ENCODE data around the gene CHAT. TPM values are rescaled to one million over a fixed set of nuclear protein-coding genes. Genes with fewer than 3 reads are reported as not detected.
A peak's percentile ranks its signal among the peaks of the same experiment; 100 is the strongest.
"Not testable (repeated sequence)": the region's sequence is repeated elsewhere in the genome, so short reads cannot be mapped to it uniquely, and the experiment has no call there.

The CHAT gene
- total RNA-seq, 1 experiment from 2014 or later, result not detected

GRCh38 chr10:49656845-49657493 lies 43.1 kb downstream of the CHAT start:
- no peak for DNase-seq
- Histone ChIP-seq H3K4me3 (no peak overlapping the region), H3K27ac (no peak overlapping the region), H3K4me1 (no peaks in the 10 kb centered on the region), H3K36me3 (no peaks in the 10 kb centered on the region), H3K27me3 (no peaks in the 10 kb centered on the region), H3K9me3 (replicated peaks) (no peaks in the 10 kb centered on the region)

- H3K27me3 ChIP-seq, result no peaks in the 10 kb centered on the region
- no peaks in the 10 kb centered on the region for H3K36me3 ChIP-seq
- H3K4me3 ChIP-seq, result no peak overlapping the region
- H3K9me3 ChIP-seq (replicated peaks), result no peaks in the 10 kb centered on the region
- H3K27ac ChIP-seq, result no peak overlapping the region
- H3K4me1 ChIP-seq, result no peaks in the 10 kb centered on the region
- no peak for DNase-seq
These were observed 43.8 kb downstream of the CHAT start for GRCh38 chr10:49657606-49658005.

DNA sequence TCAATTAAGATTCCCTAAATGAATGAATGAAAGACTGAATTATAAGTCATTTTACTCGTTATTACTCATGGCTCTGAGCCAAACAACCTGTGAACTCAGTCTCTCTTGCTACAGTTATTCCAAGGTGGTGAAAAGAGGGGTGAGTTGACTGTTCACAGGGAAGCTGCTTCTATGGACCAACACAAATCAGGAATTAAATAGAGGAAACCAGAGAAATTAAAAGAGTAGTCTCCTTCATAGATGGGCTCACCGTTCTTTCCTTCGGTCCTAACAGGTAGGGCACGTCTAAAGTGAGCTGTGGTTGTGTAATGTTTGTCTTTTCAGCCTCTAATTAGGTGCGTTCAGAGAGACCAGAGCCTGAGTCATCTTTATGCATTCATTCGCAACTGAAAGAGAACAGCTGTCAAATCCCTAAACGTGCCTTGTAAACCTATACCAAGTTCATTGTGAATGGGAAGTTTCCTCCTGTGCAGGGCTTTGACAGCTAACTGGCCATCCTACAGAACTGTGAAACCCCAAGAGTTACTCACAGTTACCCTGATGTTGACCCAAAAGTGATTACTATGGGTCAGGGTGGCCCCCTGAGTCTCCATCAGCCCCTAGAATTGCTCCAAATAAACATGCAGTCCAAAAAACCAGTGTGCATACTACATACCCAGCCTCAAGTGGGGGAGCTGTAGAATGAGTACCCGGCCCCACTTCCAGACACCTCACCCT lies 47.5 kb downstream of the CHAT start:
- Histone ChIP-seq H3K27me3 (no peaks in the 10 kb centered on the region), H3K4me3 (no peak overlapping the region), H3K27ac (no peak overlapping the region), H3K4me1 (no peaks in the 10 kb centered on the region), H3K9me3 (replicated peaks) (no peaks in the 10 kb centered on the region), H3K36me3 (no peaks in the 10 kb centered on the region)
- DNase-seq, result peak in 1 of 2 experiments; percentile 5

GRCh38 chr10:49662169-49662830 lies 48.5 kb downstream of the CHAT start:
- Histone ChIP-seq H3K9me3 (replicated peaks) (no peaks in the 10 kb centered on the region), H3K27ac (no peak overlapping the region), H3K36me3 (no peaks in the 10 kb centered on the region), H3K27me3 (no peaks in the 10 kb centered on the region), H3K4me1 (no peaks in the 10 kb centered on the region), H3K4me3 (no peak overlapping the region)
- DNase-seq, result no peak

DNA sequence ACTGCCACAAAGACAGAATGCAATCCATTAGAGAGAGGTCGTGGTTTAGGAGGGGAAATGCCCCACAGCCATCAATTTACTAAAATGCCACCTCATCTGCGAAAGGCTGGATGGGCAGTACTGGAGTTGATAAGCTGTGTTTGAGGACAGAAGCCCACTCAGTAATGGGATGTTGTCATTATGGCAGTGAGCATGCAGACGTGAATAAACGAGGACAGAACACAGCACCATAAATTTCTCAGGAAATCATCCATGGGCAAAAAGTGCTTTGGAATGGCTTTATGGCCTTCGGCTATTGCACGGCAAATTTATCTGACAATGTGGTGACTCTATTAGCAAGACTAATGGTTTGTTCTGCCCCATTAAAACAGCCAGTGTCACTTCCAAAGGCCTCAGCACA lies 49.8 kb downstream of the CHAT start:
- no peak overlapping the region for H3K4me3 ChIP-seq
- no peaks in the 10 kb centered on the region for H3K27me3 ChIP-seq
- no peak overlapping the region for H3K27ac ChIP-seq
- H3K36me3 ChIP-seq, result no peaks in the 10 kb centered on the region
- DNase-seq, result no peak
- H3K9me3 ChIP-seq (replicated peaks), result no peaks in the 10 kb centered on the region
- H3K4me1 ChIP-seq, result no peaks in the 10 kb centered on the region

DNA sequence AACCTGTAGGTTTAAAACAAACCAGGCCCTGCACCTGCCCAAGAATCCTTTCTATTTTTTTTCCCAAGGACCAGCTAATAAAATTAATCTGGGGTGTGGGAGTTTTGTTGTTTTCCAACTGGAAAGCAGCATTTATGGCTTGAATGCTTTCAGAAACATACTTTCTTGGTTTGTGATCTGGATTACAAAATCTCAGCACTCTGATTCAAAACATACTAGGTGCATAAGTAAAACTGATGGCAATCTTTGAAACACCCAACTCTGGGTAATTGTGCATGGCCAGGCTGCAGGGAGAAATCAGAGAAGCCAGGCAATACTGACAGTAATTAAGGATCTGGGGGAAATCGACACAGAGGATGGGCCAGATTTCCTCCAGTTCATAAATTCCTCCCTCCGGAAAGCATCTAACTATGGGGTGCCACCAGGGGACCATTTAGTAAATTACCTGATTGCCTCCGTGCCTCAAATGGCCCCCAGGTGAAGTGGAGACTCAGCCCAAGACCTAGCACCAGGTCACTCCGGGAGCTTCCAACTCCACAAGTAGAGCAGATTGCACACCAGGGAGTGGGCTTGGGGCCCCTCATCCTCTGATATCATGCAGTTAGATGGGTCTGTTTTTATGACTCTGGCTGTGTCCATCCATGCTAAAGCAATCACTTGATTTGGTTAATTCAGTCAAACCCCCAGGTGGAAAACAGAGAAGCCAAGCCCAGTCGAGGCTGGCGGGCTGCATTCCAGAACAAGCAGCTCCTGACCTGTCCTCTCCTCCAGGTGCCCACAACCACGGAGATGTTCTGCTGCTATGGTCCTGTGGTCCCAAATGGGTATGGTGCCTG lies 50.4 kb downstream of the CHAT start:
- no peaks in the 10 kb centered on the region for H3K9me3 ChIP-seq (replicated peaks)

DNA sequence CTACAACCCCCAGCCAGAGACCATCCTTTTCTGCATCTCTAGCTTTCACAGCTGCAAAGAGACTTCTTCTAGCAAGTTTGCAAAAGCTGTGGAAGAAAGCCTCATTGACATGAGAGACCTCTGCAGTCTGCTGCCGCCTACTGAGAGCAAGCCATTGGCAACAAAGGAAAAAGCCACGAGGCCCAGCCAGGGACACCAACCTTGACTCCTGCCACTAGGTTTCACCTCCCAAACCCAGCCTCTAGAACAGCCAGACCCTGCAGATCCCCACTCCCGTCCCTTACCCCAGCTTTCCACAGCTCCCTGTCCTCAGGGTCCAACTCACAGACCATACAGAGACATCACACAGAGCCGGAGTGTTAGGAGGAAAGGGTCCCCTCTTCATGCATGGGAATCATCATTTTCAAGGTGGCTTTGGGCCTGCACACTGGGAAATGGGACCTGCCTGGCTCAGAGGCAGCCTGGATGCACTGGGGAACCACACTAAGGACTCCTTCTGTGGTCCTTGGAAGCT lies 51.1 kb downstream of the CHAT start:
- Histone ChIP-seq H3K36me3 (no peaks in the 10 kb centered on the region), H3K27ac (no peak overlapping the region), H3K4me3 (no peak overlapping the region), H3K9me3 (replicated peaks) (no peaks in the 10 kb centered on the region), H3K27me3 (no peaks in the 10 kb centered on the region), H3K4me1 (no peaks in the 10 kb centered on the region)
- DNase-seq, result no peak

More for the DNA sequence above, 50.4 kb downstream of the CHAT start:
- no peak for DNase-seq
- no peak overlapping the region for H3K27ac ChIP-seq
- no peak overlapping the region for H3K4me3 ChIP-seq
- no peaks in the 10 kb centered on the region for H3K36me3 ChIP-seq
- no peaks in the 10 kb centered on the region for H3K27me3 ChIP-seq
- H3K4me1 ChIP-seq, result no peaks in the 10 kb centered on the region

GRCh38 chr10:49666054-49666615 lies 52.3 kb downstream of the CHAT start:
- H3K27me3 ChIP-seq, result no peaks in the 10 kb centered on the region
- no peak overlapping the region for H3K4me3 ChIP-seq
- H3K27ac ChIP-seq, result no peak overlapping the region
- H3K4me1 ChIP-seq, result no peaks in the 10 kb centered on the region
- H3K36me3 ChIP-seq, result no peaks in the 10 kb centered on the region
- no peaks in the 10 kb centered on the region for H3K9me3 ChIP-seq (replicated peaks)
- no peak for DNase-seq

DNA sequence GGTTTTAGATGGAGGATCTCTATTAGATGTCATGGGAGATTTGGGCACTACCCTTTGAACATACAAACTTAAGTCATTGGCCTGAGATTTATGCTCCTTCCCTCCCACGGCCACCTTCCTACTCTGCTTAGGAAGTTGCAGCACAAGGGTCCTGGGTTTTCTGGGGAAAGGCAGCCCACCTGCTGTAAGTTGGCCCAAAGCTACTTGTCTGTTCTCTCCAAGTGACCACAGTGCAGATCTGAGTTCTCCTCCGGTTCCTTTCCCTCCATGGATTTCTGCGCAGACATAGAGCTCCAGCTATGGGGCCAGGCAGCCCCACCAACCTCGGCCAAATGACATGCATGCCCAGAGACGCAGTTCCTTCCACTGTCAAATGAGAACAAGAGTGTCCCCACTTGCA lies 52.8 kb downstream of the CHAT start:
- DNase-seq, result no peak
- no peaks in the 10 kb centered on the region for H3K27me3 ChIP-seq
- H3K27ac ChIP-seq, result no peak overlapping the region
- no peaks in the 10 kb centered on the region for H3K36me3 ChIP-seq
- H3K4me3 ChIP-seq, result no peak overlapping the region
- H3K4me1 ChIP-seq, result no peaks in the 10 kb centered on the region
- no peaks in the 10 kb centered on the region for H3K9me3 ChIP-seq (replicated peaks)

- Histone ChIP-seq H3K9me3 (replicated peaks) (no peaks in the 10 kb centered on the region), H3K27me3 (no peaks in the 10 kb centered on the region), H3K4me1 (no peaks in the 10 kb centered on the region), H3K27ac (no peak overlapping the region), H3K4me3 (no peak overlapping the region), H3K36me3 (no peaks in the 10 kb centered on the region)
- no peak for DNase-seq
These were observed 54.2 kb downstream of the CHAT start for GRCh38 chr10:49667991-49668390.

GRCh38 chr10:49668684-49669083 lies 54.8 kb downstream of the CHAT start:
- Histone ChIP-seq H3K36me3 (no peaks in the 10 kb centered on the region), H3K4me1 (no peaks in the 10 kb centered on the region), H3K9me3 (replicated peaks) (no peaks in the 10 kb centered on the region), H3K4me3 (no peak overlapping the region), H3K27ac (no peak overlapping the region), H3K27me3 (no peaks in the 10 kb centered on the region)
- no peak for DNase-seq

- Histone ChIP-seq H3K9me3 (replicated peaks) (no peaks in the 10 kb centered on the region), H3K4me1 (no peaks in the 10 kb centered on the region), H3K27ac (no peak overlapping the region), H3K4me3 (no peak overlapping the region), H3K27me3 (no peaks in the 10 kb centered on the region), H3K36me3 (no peaks in the 10 kb centered on the region)
- no peak for DNase-seq
These were observed 65.1 kb downstream of the CHAT start for GRCh38 chr10:49678827-49679479.

DNA sequence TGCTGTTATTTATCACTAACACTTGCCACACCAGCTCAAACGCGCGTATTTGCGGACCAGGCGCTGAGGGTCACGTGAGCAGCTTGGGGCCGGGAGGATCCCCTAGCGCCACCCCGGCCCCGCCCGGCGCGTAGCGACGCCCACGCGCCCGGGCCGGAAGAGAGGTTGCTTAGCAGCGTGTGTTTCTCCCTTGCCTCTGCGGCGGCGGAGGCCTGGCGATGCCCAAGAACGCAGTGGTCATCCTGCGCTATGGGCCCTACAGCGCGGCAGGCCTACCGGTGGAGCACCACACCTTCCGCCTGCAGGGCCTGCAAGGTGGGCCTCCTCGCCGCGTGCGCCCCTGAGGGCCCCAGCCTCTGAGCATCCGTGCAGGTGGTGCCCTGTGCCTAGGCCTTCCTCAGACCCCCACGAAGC lies 65.7 kb downstream of the CHAT start, which contains the start of gene C10orf53:
C10orf53 (plus strand) TSS at position 172 of the 414 bp plus-strand sequence; CDS start at position 219, 47 bp downstream.
- H3K27me3 ChIP-seq, result no peaks in the 10 kb centered on the region
- H3K4me3 ChIP-seq, result no peak within 1 kb of the TSS
- no peaks in the 10 kb centered on the region for H3K4me1 ChIP-seq
- no peaks in the 10 kb centered on the region for H3K36me3 ChIP-seq
- no peak within 1 kb of the TSS for H3K27ac ChIP-seq
- no peaks in the 10 kb centered on the region for H3K9me3 ChIP-seq (replicated peaks)
- DNase-seq, result no peak

DNA sequence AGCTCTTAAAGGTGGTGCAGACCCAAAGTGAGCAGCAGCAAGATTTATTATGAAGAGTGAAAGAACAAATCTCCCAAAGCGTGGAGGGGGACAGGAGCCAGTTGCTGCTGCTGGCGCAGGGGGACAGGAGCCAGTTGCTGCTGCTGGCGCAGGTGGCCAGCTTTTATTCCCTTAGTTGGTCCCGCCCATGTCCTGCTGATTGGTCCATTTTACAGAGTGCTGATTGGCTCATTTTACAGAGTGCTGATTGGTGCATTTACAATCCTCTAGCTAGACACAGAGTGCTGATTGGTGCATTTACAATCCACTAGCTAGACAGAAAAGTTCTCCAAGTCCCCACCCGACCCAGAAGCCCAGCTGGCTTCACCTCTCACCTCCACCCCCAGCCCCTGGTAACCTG lies 68.6 kb downstream of the CHAT start:
- DNase-seq; H3K27ac ChIP-seq; H3K27me3 ChIP-seq; H3K4me1 ChIP-seq; H3K36me3 ChIP-seq; H3K4me3 ChIP-seq; H3K9me3 ChIP-seq (replicated peaks): not testable (repeated sequence)

All from SJCRH30 (cell line).